Cardiac fibroblast (primary cell): ENCODE results near the gene PARD3B.

Experiments used
- DNase-seq, 2 donors: peaks; one replicate each; pipeline versions ENCODE4 v3.0.0 to v3.0.0-alpha.2; 2010; ENCODE audit warnings: low read depth in 2 of 2
- H3K4me3 ChIP-seq, 2 donors: replicated peaks in 1 of 2; 1 replicate in 1 of 2; 2 replicates in 1 of 2; pipeline ENCODE4 v1.5.1; 2011; ENCODE audit warnings: low read depth in 2 of 2, low read length in 2 of 2, mild to moderate bottlenecking in 2 of 2, moderate library complexity in 1 of 2
- TF ChIP-seq, protein P1 (sequence below): IDR thresholded peaks from one replicate; pipeline ENCODE4 v1.5.1; 2011; ENCODE audit warnings: low read depth, mild to moderate bottlenecking, low read length, inconsistent platforms

PARD3B gene

DNA sequence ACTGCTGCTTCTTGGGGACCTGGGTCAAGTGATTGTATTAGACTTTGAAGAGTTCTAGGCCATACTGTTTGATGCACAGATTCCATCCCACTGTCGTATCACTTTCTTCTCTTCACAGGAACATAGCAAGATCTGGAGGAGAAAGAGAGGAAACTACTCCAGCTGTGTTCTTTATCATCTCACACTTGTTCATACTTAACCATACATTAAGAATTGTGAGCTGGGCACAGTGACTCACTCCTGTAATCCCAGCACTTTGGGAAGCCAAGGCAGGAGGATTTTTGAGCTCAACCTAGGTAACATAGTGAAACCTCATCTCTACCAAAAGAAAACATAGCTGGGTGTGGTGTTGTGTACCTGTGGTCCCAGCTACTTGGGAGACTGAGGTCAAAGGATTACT is 111.7 kb downstream of the PARD3B start:
- H3K4me3 ChIP-seq: no peak overlapping the region
- no peak for DNase-seq
- TF ChIP-seq, protein P1, sequence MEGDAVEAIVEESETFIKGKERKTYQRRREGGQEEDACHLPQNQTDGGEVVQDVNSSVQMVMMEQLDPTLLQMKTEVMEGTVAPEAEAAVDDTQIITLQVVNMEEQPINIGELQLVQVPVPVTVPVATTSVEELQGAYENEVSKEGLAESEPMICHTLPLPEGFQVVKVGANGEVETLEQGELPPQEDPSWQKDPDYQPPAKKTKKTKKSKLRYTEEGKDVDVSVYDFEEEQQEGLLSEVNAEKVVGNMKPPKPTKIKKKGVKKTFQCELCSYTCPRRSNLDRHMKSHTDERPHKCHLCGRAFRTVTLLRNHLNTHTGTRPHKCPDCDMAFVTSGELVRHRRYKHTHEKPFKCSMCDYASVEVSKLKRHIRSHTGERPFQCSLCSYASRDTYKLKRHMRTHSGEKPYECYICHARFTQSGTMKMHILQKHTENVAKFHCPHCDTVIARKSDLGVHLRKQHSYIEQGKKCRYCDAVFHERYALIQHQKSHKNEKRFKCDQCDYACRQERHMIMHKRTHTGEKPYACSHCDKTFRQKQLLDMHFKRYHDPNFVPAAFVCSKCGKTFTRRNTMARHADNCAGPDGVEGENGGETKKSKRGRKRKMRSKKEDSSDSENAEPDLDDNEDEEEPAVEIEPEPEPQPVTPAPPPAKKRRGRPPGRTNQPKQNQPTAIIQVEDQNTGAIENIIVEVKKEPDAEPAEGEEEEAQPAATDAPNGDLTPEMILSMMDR: no peak

DNA sequence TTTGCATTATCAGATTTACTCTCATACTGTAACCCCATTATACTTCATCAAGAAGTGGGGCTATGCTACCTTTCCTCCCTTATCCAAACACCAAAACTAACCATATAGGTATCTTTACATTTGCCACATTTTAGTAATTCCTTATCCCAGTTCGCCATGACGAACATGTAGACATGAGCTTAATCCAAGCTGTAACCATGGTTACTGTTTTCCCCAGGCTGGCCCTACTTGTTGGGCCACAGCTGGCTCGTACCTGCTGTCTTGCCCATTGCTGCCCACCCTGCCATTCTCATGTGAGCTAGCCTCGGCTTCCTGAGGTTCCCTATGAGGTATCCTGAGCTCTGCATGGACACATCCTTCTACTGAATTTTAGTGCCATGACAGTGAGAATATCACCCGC is 117.7 kb downstream of the PARD3B start:
- no peak overlapping the region for H3K4me3 ChIP-seq
- DNase-seq: no peak
- TF ChIP-seq, protein P1: no peak

DNA sequence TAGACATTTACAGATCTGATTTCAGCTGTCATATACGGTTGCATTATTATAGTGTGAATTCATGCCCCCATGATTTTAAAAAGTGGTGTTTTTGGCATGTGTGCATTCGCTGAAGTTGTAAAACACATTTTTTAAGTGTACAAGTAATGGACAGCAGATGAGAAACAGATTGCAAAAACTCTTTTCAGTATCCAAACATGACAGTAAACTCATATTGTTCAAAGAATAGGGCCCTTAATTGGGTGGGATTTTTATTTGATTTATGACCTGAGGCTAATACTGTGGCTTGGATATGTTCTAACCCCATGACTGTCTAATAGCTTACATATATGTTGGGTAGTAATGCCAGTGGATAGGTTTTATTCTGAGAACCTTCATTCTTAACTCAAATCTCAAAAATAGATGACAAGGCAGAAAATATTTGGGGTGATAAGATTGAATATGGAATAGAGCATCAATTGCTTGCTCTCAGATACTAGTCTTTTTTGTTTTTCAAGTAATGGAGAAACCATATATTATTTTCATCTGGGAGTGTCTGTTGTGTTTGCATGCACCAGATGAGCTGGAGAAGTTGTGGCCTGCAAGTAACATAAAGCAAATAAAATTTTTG is 118.6 kb downstream of the PARD3B start:
- TF ChIP-seq, protein P1: no peak
- no peak for DNase-seq
- no peak overlapping the region for H3K4me3 ChIP-seq

DNA sequence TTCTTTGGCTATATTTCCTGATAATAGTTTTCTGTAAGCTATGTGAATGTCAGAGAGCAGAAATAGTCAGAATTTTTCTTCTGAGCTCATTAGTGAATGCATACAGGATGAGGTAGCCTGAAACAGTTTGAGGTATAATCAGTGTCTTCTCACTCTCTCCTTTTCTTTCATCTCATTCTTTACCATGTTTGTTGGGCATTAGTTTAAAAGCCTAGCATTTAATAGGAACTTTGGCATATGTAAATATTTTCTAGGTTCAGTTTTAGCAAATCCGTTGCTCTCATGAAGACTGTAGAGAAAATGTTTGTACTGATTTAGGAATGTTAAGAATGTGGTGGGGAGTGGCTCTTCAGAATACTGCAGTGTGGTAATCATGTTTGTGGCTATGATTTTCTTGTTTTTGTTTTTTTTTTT is 119.4 kb downstream of the PARD3B start:
- no peak overlapping the region for H3K4me3 ChIP-seq
- DNase-seq: peak; percentile 74 to 91
- TF ChIP-seq, protein P1: no peak

DNA sequence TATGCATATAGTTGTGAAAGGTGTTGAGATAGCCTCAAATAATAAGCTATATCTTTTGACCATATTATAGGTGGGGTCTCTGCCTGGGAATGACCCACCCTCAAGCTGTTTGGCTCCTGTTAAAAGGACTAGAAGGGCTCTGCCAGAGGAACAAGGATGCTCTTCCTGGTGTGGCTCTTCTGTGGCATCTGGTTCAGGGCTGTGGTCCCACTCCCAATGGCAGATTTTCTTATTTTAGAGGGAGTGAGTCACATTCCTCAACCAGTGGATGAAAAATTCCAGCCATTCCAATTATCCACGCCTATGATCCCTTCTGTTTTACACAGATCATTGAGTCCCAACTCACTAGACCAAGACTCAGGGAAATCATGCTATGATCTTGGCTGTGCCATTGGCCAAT is 119.9 kb downstream of the PARD3B start:
- TF ChIP-seq, protein P1: no peak
- no peak overlapping the region for H3K4me3 ChIP-seq
- DNase-seq: peak; percentile 58 to 89

DNA sequence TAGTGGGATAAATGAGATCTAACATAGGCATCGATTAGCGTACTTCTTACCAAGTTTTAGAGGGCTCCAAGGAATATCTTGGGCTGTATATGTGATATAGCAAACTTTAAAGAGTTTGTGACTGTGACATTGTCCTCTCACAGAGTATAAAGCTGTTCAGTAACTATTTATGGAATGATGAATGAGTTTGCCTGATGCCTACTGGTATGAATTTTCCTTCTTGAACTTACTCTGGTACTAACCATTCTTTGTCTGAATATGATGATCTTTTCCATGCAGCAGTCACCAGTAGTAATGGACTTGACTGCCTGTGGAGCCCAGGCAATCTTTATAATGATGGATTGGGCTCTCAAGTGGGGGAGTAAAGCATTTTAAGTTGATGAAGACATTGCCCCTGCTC is 120.5 kb downstream of the PARD3B start:
- no peak overlapping the region for H3K4me3 ChIP-seq
- DNase-seq: no peak
- TF ChIP-seq, protein P1: no peak

DNA sequence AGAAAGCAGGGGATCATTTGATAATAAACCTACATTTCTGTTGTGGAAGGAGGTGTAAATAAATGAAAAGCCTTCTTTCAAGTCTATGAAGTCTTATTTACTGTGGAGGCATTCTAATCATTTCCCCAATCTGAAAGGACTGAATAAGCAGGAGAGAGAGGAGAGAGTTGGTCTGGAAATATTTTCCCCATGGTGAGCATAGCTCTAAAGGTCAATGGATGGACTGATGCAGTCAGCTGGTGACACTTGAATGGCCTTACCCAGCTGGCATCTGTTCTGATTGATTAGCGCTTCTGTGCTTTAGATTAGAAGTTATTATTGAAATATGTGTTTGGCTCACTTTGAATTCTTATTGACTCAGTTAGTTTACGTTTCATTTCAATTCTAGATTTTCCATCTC is 122.7 kb downstream of the PARD3B start:
- no peak for DNase-seq
- TF ChIP-seq, protein P1: no peak
- no peak overlapping the region for H3K4me3 ChIP-seq
